BE2C (cell line): Measurements from ENCODE around the gene IFNL3.
"Not testable (repeated sequence)": the region's sequence is repeated elsewhere in the genome, so short reads cannot be mapped to it uniquely, and the experiment has no call there.

Experiments
- DNase-seq: peaks from one replicate; pipeline ENCODE4 v3.0.0-alpha.2; 2020
- H3K27me3 ChIP-seq: fragments of 250-450 bp; sonication (Bioruptor Pico); 2 replicates; pipeline ENCODE4 v1.5.1; 2020; ENCODE audit warnings: mild to moderate bottlenecking
- H3K36me3 ChIP-seq: fragments of 250-450 bp; sonication (Bioruptor Pico); 2 replicates; pipeline ENCODE4 v1.5.1; 2020; ENCODE audit warnings: mild to moderate bottlenecking
- H3K4me1 ChIP-seq: fragments of 250-450 bp; sonication (Bioruptor Pico); 2 replicates; pipeline ENCODE4 v1.5.1; 2020
- H3K4me3 ChIP-seq: 2 replicates; pipeline ENCODE4 v1.5.1; 2011; ENCODE audit warnings: low read depth, low read length
- H3K9me3 ChIP-seq: fragments of 250-450 bp; sonication (Bioruptor Pico); 2 replicates; pipeline ENCODE4 v1.5.1; 2020
- TF ChIP-seq, protein P1 (sequence below): IDR thresholded peaks from 2 replicates; pipeline ENCODE4 v1.5.1; 2012; ENCODE audit warnings: mild to moderate bottlenecking, low read depth, low read length

IFNL3 gene

DNA sequence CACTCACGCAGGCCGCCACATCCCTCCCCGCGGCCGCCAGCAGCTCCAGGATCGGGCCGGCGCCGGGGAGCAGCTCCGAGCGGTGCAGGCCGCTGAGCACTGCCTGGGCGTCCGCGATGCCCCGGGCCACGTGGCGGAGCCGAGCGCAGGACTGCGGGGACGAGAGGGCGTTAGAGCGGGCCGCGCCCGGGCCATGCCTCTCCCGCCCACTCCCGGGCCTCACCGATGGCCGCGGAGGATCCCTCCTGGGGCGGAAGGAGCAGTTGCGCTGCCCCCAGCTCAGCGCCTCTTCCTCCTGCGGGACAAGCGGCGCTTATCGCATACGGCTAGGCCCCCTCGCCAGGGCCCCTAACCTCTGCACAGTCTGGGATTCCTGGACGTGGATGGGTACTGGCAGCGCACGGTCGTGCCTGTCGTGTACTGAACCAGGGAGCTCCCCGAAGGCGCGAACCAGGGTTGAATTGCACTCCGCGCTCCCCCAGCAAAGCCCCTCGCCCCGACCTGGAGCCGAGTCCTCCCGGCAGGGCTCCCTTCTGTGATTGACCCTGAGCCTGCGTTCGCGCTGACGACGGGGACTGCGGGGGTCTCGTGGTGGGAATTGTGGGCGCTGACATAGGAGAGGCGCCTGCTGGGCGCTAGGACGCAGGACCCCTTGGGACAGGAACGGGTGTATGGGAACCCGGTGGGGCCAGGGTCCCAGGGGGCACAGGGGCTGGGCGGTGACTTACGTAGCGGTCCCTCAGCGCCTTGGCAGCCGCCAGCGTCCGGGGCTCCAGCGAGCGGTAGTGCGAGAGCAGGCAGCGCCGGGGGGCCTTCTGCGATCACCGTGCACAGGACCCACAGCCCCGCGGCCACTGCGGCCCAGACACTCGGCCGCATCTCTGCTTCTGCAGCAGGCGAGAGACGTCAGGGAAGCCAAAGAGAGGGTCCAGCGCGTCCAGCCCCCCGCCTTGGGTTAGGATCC is 3.2 kb upstream of the IFNL3 start:
- H3K4me1 ChIP-seq: no peaks in the 10 kb centered on the region; the same call in 1 of the 2 replicates
- TF ChIP-seq, protein P1, sequence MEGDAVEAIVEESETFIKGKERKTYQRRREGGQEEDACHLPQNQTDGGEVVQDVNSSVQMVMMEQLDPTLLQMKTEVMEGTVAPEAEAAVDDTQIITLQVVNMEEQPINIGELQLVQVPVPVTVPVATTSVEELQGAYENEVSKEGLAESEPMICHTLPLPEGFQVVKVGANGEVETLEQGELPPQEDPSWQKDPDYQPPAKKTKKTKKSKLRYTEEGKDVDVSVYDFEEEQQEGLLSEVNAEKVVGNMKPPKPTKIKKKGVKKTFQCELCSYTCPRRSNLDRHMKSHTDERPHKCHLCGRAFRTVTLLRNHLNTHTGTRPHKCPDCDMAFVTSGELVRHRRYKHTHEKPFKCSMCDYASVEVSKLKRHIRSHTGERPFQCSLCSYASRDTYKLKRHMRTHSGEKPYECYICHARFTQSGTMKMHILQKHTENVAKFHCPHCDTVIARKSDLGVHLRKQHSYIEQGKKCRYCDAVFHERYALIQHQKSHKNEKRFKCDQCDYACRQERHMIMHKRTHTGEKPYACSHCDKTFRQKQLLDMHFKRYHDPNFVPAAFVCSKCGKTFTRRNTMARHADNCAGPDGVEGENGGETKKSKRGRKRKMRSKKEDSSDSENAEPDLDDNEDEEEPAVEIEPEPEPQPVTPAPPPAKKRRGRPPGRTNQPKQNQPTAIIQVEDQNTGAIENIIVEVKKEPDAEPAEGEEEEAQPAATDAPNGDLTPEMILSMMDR: no peak
- no peak for DNase-seq
- H3K4me3 ChIP-seq: no peak overlapping the region
- no peaks in the 10 kb centered on the region for H3K27me3 ChIP-seq
- H3K9me3 ChIP-seq: no peaks in the 10 kb centered on the region
- no peaks in the 10 kb centered on the region for H3K36me3 ChIP-seq

DNA sequence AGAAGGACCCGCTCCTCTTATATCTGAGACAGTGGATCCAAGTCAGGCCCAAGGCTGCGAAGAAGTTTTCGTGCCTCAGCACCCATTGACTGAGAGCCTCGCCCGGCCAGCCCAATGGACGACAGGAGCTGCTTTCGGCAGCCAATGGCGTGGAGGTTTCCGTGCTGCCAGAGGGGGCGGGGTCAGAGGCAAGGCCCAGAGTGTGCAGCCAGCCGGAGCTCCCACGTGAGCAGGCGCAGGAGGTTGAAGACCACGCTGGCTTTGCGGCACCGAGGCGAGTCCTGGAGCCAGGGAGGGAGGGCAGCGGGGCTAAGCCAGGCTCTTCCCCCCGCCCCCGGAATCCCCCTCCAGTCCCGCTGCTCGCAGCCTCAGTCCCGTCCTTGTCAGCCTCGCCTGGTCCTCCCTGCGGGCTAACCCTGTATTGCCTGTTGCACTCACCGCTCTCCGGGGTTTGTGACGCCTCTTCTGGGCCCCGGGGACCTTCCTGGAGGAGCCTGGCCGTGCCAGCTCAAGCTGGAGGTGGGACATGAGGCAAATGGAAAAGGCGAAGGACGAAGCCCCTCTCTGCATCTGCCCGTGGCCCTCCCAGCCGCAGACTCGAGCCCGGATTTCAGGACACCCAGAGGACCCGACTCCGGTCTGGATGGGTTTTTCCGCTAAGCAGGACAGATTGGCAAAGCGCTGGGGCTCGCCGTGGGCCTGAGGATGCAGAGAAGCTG is 2.3 kb upstream of the IFNL3 start:
- H3K27me3 ChIP-seq: no peaks in the 10 kb centered on the region
- H3K4me3 ChIP-seq: no peak overlapping the region
- DNase-seq: peak; percentile 43
- H3K36me3 ChIP-seq: no peaks in the 10 kb centered on the region
- no peaks in the 10 kb centered on the region for H3K9me3 ChIP-seq
- H3K4me1 ChIP-seq: no peaks in the 10 kb centered on the region
- TF ChIP-seq, protein P1: no peak

DNA sequence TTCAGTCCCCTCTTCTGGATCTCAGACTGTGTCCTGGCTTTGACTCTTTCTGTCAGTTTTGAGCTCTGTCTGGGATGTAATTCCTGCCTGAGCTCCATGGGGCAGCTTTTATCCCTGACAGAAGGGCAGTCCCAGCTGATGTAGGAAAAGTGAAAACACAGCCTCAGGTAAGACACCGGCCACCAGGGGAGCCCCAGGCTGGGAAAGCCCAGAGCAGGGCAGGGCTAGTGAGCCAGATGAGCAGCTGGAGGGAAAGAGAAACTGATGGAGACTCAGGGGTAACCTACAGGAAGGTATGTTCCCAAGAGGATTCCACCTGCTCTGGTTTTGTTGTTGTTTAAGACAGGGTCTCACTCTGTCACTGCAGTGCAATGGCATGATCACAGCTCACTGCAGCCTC is 360 bp upstream of the IFNL3 start:
- not testable (repeated sequence) for H3K27me3 ChIP-seq, DNase-seq, H3K4me3 ChIP-seq, H3K36me3 ChIP-seq, H3K4me1 ChIP-seq, H3K9me3 ChIP-seq

DNA sequence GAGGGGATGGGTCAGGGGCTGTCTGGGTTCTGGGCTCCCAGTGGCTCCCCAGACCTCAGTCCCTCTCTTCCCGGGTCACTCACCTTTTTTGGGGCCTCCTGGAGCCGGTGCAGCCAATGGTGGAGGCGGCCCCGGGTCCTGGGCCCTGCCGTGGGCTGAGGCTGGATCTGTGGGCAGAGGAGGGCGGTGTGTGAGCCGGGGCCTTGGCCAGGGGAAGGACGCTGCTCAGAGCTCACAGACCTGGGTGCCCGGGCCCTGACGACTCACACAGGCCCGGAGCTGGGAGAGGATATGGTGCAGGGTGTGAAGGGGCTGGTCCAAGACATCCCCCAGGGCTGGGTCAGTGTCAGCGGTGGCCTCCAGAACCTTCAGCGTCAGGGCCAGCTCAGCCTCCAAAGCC is 1.1 kb downstream of the IFNL3 start:
- H3K4me1 ChIP-seq, H3K4me3 ChIP-seq, H3K36me3 ChIP-seq, H3K27me3 ChIP-seq, H3K9me3 ChIP-seq, DNase-seq: not testable (repeated sequence)

DNA sequence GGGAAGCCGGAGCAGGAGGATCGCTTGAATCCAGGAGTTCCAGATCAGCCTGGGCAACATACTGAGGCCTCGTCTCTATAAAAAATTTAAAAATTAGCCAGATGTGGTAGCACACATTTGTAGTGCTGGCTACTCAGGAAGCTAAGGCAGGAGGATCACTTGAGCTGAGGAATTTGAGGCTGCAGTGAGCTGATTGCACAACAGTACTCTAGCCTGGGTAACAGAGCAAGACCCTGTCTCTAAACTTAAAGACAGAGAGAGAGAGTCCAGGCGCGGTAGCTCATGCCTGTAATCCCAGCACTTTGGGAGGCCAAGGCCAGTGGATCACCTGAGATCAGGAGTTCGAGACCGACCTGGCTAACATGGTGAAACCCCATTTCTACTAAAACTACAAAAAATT is 4.4 kb downstream of the IFNL3 start:
- TF ChIP-seq, protein P1: no peak
- Histone ChIP-seq H3K4me3 (no peak overlapping the region), H3K9me3 (no peaks in the 10 kb centered on the region), H3K27me3 (no peaks in the 10 kb centered on the region), H3K36me3 (no peaks in the 10 kb centered on the region), H3K4me1 (no peaks in the 10 kb centered on the region)
- DNase-seq: no peak

DNA sequence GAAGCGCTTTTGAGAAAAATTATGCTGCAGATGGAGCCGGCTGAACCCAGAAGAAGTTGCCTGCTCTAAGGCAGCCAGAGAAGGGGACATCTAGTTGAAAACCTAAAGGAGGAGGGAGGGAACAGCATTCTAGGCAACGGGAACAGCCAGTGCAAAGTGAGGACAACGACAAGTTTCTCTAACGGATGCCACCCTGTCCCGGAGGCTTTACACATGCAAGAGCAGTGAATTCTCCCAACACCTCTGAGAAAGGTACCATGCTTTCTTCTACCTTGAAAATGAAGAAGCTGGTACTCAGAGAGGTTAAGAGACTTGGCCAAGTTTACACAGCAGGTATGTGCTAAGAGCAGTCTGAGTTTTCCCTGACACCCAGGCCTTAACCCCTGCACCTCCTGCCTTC is 5.9 kb downstream of the IFNL3 start:
- DNase-seq: no peak
- Histone ChIP-seq H3K4me3 (no peak overlapping the region), H3K9me3 (no peaks in the 10 kb centered on the region), H3K36me3 (no peaks in the 10 kb centered on the region), H3K4me1 (no peaks in the 10 kb centered on the region), H3K27me3 (no peaks in the 10 kb centered on the region)
- TF ChIP-seq, protein P1: no peak

DNA sequence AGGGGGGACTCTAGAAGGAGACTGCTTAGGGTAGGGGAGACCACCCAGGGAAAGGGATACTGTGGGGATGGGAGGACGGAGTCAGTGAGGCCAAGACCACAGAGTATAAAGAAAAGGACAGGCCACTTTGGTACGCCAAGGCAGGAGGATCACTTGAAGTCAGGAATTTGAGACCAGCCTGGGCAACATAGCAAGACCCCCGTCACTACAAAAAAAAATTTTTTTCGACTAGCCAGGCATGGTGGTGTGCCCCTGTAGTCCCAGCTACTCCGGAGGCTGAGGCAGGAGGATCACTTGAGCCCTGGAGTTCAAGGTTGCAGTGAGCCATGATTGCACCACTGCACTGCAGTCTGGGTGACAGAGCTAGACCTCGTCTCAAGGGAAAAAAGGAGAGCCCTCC is 6.6 kb downstream of the IFNL3 start:
- no peak overlapping the region for H3K4me3 ChIP-seq

More for the DNA sequence above, 6.6 kb downstream of the IFNL3 start:
- DNase-seq: no peak
- H3K4me1 ChIP-seq: no peaks in the 10 kb centered on the region
- no peaks in the 10 kb centered on the region for H3K27me3 ChIP-seq
- H3K9me3 ChIP-seq: no peaks in the 10 kb centered on the region
- no peaks in the 10 kb centered on the region for H3K36me3 ChIP-seq
- TF ChIP-seq, protein P1: no peak
